ENCODE results near the gene UBE3C. TPM values are rescaled to one million over a fixed set of nuclear protein-coding genes. Genes with fewer than 3 reads are reported as not detected.

Gene UBE3C
- total RNA-seq, 1 donor from 2014 or later: 65.3 TPM

- TF ChIP-seq CTCF (IDR thresholded peaks at IDR 0.05): no peak
- no peak for DNase-seq
- intact Hi-C loops (cut with micrococcal nuclease): no loop called here
- Mint-ChIP-seq H3K4me1 (no peaks in the 10 kb centered on the region), H3K27me3 (no peaks in the 10 kb centered on the region), H3K36me3 (ENCODE audit: low read depth) (peaks cover 85% of the 10 kb centered on the region), H3K9me3 (no peaks in the 10 kb centered on the region), H3K4me3 (no peak overlapping the region), H3K27ac (no peak overlapping the region)
- CTCF ChIA-PET: no interaction called here
- POLR2A ChIA-PET: interaction anchor here (0.6 kb wide), 1 partner anchor 117 kb away, joined by 4 read pairs; no protein-coding TSS in a partner anchor
- no peak for ATAC-seq (ENCODE audit: low read depth)
These were observed 38.0 kb downstream of the UBE3C start for GRCh38 chr7:157176771-157177170.

GRCh38 chr7:157177333-157177982 lies 38.7 kb downstream of the UBE3C start:
- no peak for TF ChIP-seq CTCF (IDR thresholded peaks at IDR 0.05)
- H3K4me1 Mint-ChIP-seq: no peaks in the 10 kb centered on the region
- no peak for ATAC-seq (ENCODE audit: low read depth)
- no peaks in the 10 kb centered on the region for H3K27me3 Mint-ChIP-seq
- no peaks in the 10 kb centered on the region for H3K9me3 Mint-ChIP-seq
- H3K36me3 Mint-ChIP-seq (ENCODE audit: low read depth): peaks cover 85% of the 10 kb centered on the region
- no peak overlapping the region for H3K4me3 Mint-ChIP-seq
- no peak overlapping the region for H3K27ac Mint-ChIP-seq
- intact Hi-C loops (cut with micrococcal nuclease): no loop called here
- POLR2A ChIA-PET: no interaction called here
- no peak for DNase-seq
- CTCF ChIA-PET: no interaction called here

- intact Hi-C loops (cut with micrococcal nuclease): no loop called here
- TF ChIP-seq CTCF (IDR thresholded peaks at IDR 0.05): no peak
- DNase-seq (no peak), ATAC-seq (ENCODE audit: low read depth) (no peak)
- Mint-ChIP-seq H3K4me3 (no peak overlapping the region), H3K36me3 (ENCODE audit: low read depth) (peaks cover 84% of the 10 kb centered on the region), H3K27me3 (no peaks in the 10 kb centered on the region), H3K27ac (no peak overlapping the region), H3K4me1 (no peaks in the 10 kb centered on the region), H3K9me3 (no peaks in the 10 kb centered on the region)
- ChIA-PET CTCF (no interaction called here), POLR2A (no interaction called here)
These were observed 39.3 kb downstream of the UBE3C start for GRCh38 chr7:157177983-157178381.

GRCh38 chr7:157183832-157184231 lies 45.1 kb downstream of the UBE3C start:
- ChIA-PET CTCF (no interaction called here), POLR2A (no interaction called here)
- intact Hi-C loops (cut with micrococcal nuclease): no loop called here
- Mint-ChIP-seq H3K27ac (no peak overlapping the region), H3K36me3 (ENCODE audit: low read depth) (peaks cover 88% of the 10 kb centered on the region), H3K27me3 (no peaks in the 10 kb centered on the region), H3K4me1 (no peaks in the 10 kb centered on the region), H3K9me3 (no peaks in the 10 kb centered on the region), H3K4me3 (no peak overlapping the region)
- DNase-seq (no peak), ATAC-seq (ENCODE audit: low read depth) (no peak)
- TF ChIP-seq CTCF (IDR thresholded peaks at IDR 0.05): no peak

- peaks cover 82% of the 10 kb centered on the region for H3K36me3 Mint-ChIP-seq (ENCODE audit: low read depth)
- H3K4me3 Mint-ChIP-seq: no peak overlapping the region
- no peak for DNase-seq
- ChIA-PET CTCF (no interaction called here), POLR2A (no interaction called here)
- no peak for TF ChIP-seq CTCF (IDR thresholded peaks at IDR 0.05)
- intact Hi-C loops (cut with micrococcal nuclease): no loop called here
- H3K27me3 Mint-ChIP-seq: no peaks in the 10 kb centered on the region
- no peaks in the 10 kb centered on the region for H3K4me1 Mint-ChIP-seq
- no peaks in the 10 kb centered on the region for H3K9me3 Mint-ChIP-seq
- H3K27ac Mint-ChIP-seq: no peak overlapping the region
- no peak for ATAC-seq (ENCODE audit: low read depth)
These were observed 49.5 kb downstream of the UBE3C start for GRCh38 chr7:157188091-157188665.

Data from activated B cell treated with CpG ODN at 0.5 μM for 24 hours (primary cell).